GM12878 (cell line): Measurements from ENCODE around the gene PTK6. TPM values are rescaled to one million over a fixed set of nuclear protein-coding genes. Genes with fewer than 3 reads are reported as not detected.

Experiments used
- ATAC-seq: fragments of 200-7000 bp; cut with Tn5 transposase; 3 replicates; pipeline ENCODE4 v1.9.1; 2020; ENCODE audit warnings: mild to moderate bottlenecking, moderate library complexity
- BruUV-seq: library from RNA; stranded (reverse); fragments of 400-500 nt; replicated peaks from 2 replicates; lab custom pipeline; 2021; lab: Mats Ljungman, UMichigan
- CTCF ChIA-PET: fragments of 300-600 bp; sonication (Branson Sonifier 250); formaldehyde crosslinking; extraction: SDS; loops from one replicate; lab custom pipeline; 2021; ENCODE audit warnings: inconsistent platforms; lab: Yijun Ruan, JAX
- POLR2A ChIA-PET: fragments of 350-600 bp; formaldehyde crosslinking; extraction: SDS; loops from one replicate; lab custom pipeline; 2021; ENCODE audit warnings: inconsistent platforms; lab: Charles Lee
- RAD21 ChIA-PET: fragments of 300-600 bp; sonication (Branson Sonifier 250); formaldehyde crosslinking; loops from one replicate; lab custom pipeline; 2023; ENCODE audit warnings: antibody characterized with exemption; ENCODE audit not compliant: unreplicated experiment; lab: Charles Lee
- SMC1A ChIA-PET: fragments of 300-600 bp; sonication (Branson Sonifier 250); formaldehyde crosslinking; loops from one replicate; lab custom pipeline; 2023; ENCODE audit not compliant: unreplicated experiment, uncharacterized antibody; lab: Charles Lee
- DNase-seq: peaks from one replicate; pipeline ENCODE4 v3.0.0-alpha.2; 2011; ENCODE audit warnings: low read depth, low spot score
- FAIRE-seq: peaks from 3 replicates; lab custom pipeline; 2011; peaks lifted over from hg19 to GRCh38; lab: Jason Lieb, UNC
- H2AFZ ChIP-seq: 2 replicates; pipeline ENCODE4 v1.6.0; 2011; ENCODE audit warnings: low read depth, low read length, control low read depth; ENCODE audit not compliant: control insufficient read depth
- H3K27ac ChIP-seq: 2 replicates; pipeline ENCODE4 v1.5.1; 2011; ENCODE audit warnings: control low read depth; ENCODE audit not compliant: control insufficient read depth, insufficient read depth
- H3K27me3 ChIP-seq, 2 experiments: replicated peaks in 1 of 2; 2 replicates each; pipeline versions ENCODE4 v1.6.0 to v1.6.1; 2011; ENCODE audit warnings: low read length in 1 of 2; ENCODE audit not compliant: control insufficient read depth in 2 of 2, insufficient read depth in 2 of 2
- H3K36me3 ChIP-seq, 2 experiments: 2 replicates each; pipeline ENCODE4 v1.5.1; 2011; ENCODE audit warnings: low read length in 1 of 2; ENCODE audit not compliant: control insufficient read depth in 2 of 2, insufficient read depth in 2 of 2
- H3K4me1 ChIP-seq: 2 replicates; pipeline ENCODE4 v1.6.1; 2011; ENCODE audit warnings: mild to moderate bottlenecking, low read length, moderate library complexity, mixed read lengths; ENCODE audit not compliant: control insufficient read depth, insufficient read depth
- H3K4me2 ChIP-seq: 2 replicates; pipeline ENCODE4 v1.6.0; 2011; ENCODE audit warnings: control low read depth; ENCODE audit not compliant: control insufficient read depth, insufficient read depth
- H3K4me3 ChIP-seq: fragments of 200-600 bp; sonication (generic); 2 replicates; pipeline ENCODE4 v1.5.1; 2016
- H3K79me2 ChIP-seq: 2 replicates; pipeline ENCODE4 v1.6.0; 2011; ENCODE audit warnings: low read length; ENCODE audit not compliant: control insufficient read depth, insufficient read depth
- H3K9ac ChIP-seq: 2 replicates; pipeline ENCODE4 v1.8.0; 2011; ENCODE audit warnings: low read length, control low read depth, mixed read lengths; ENCODE audit not compliant: control insufficient read depth, insufficient read depth
- H3K9me3 ChIP-seq: replicated peaks from 3 replicates; pipeline ENCODE4 v1.5.1; 2011; ENCODE audit warnings: mild to moderate bottlenecking, low read length; ENCODE audit not compliant: control insufficient read depth, insufficient read depth
- H4K20me1 ChIP-seq: 2 replicates; pipeline ENCODE4 v1.6.0; 2011; ENCODE audit not compliant: control insufficient read depth, insufficient read depth
- BHLHE40 ChIP-seq, 2 experiments: fragments of 450-650 bp in 1 of 2; IDR thresholded peaks; 2 replicates each; pipeline ENCODE4 v1.6.1; 2011 to 2017; ENCODE audit warnings: low read depth in 2 of 2, borderline replicate concordance in 1 of 2, improper control_type of control experiment in 1 of 2, low read length in 1 of 2, mild to moderate bottlenecking in 1 of 2
- CHD4 ChIP-seq: fragments of 200-600 bp; sonication (generic); IDR thresholded peaks from 2 replicates; pipeline ENCODE4 v1.6.1; 2016; ENCODE audit warnings: mild to moderate bottlenecking
- NBN ChIP-seq: fragments of 450-650 bp; IDR thresholded peaks from 2 replicates; pipeline ENCODE4 v1.6.1; 2016
- NR2F1 ChIP-seq: fragments of 450-650 bp; conservative IDR thresholded peaks from 2 replicates; pipeline ENCODE4 v1.6.1; 2017; ENCODE audit warnings: mild to moderate bottlenecking
- POU2F2 ChIP-seq: IDR thresholded peaks from 3 replicates; pipeline ENCODE4 v1.6.1; 2011; ENCODE audit warnings: low read depth, mild to moderate bottlenecking, low read length, borderline replicate concordance
- SIN3A ChIP-seq: IDR thresholded peaks from 2 replicates; pipeline ENCODE4 v1.6.1; 2012; ENCODE audit warnings: low read depth, low read length, improper control_type of control experiment
- TCF3 ChIP-seq: IDR thresholded peaks from 2 replicates; pipeline ENCODE4 v1.6.1; 2012; ENCODE audit warnings: low read depth, mild to moderate bottlenecking, low read length, borderline replicate concordance; ENCODE audit not compliant: insufficient read depth
- WGBS: methylation state at CpG from one replicate; pipeline ENCODE4 v1.1.6; 2016; ENCODE audit warnings: low lambda C conversion rate; ENCODE audit not compliant: insufficient replicate concordance, insufficient coverage; ENCODE audit errors: missing lambda C conversion rate; 5-methylcytosine and 5-hydroxymethylcytosine counted together
- in situ Hi-C: fragments of 300-500 bp; cut with MboI; formaldehyde crosslinking; loops from 9 replicates; pipeline ENCODE4 v1.14.3; 2018; ENCODE audit warnings: mixed read lengths
- intact Hi-C: fragments of 100-400 bp; cut with micrococcal nuclease; formaldehyde crosslinking; loops from one replicate; pipeline ENCODE4 v1.14.2; 2022; ENCODE audit not compliant: unreplicated experiment
- polyA plus RNA-seq, 11 experiments: library from polyadenylated mRNA; depleted of rRNA in 4 of 11; unstranded in 6 of 11; stranded (reverse) in 5 of 11; fragments of >200 nt; fragmentation: Nextera tagmentation in 4 of 11; fragmentation: Illumina TruSeq in 1 of 11; extraction: Ambion mirVana in 4 of 11; extraction: Trizol in 1 of 11; gene quantifications; 1 replicate in 1 of 11; 2 replicates in 10 of 11; pipeline versions ENCODE4 v1.2.1 to v1.2.3, GENCODE V29; 2011 to 2016; ENCODE audit warnings: inconsistent platforms in 2 of 11, missing spikeins in 2 of 11, low read depth in 1 of 11
- total RNA-seq, 4 experiments: library from RNA; depleted of rRNA in 3 of 4; stranded (reverse); fragments of >200 nt in 3 of 4; fragmentation: Illumina TruSeq in 1 of 4; extraction: Trizol in 1 of 4; gene quantifications; 2 replicates each; pipeline versions ENCODE4 v1.2.1 to v1.2.3, GENCODE V29; 2013 to 2021
- TF ChIP-seq, protein P1 (sequence below): fragments of 450-650 bp; IDR thresholded peaks from 2 replicates; pipeline ENCODE4 v1.6.1; 2017; ENCODE audit warnings: antibody characterized with exemption, mild to moderate bottlenecking, moderate library complexity
- TF ChIP-seq, protein P2 (sequence below), 3 experiments: IDR thresholded peaks in 2 of 3; conservative IDR thresholded peaks in 1 of 3; 2 replicates each; pipeline ENCODE4 v1.5.1; 2011; ENCODE audit warnings: low read depth in 3 of 3, low read length in 3 of 3, mild to moderate bottlenecking in 3 of 3, control low read depth in 2 of 3, moderate library complexity in 2 of 3, inconsistent platforms in 1 of 3, mixed read lengths in 1 of 3; ENCODE audit not compliant: control insufficient read depth in 2 of 3, insufficient read depth in 1 of 3; ENCODE audit errors: extremely low read depth in 1 of 3
- TF ChIP-seq, protein P3 (sequence below): fragments of 450-650 bp; IDR thresholded peaks from 2 replicates; pipeline ENCODE4 v1.6.1; 2016; ENCODE audit warnings: mild to moderate bottlenecking, moderate library complexity, borderline replicate concordance

The PTK6 gene
- total and polyA plus RNA-seq, 10 of the 15 experiments (the other 5 are each of a cell fraction or from before 2014, with no cell fraction given), result 0.02 to 0.21 (median 0.09) TPM; not detected in 3

DNA sequence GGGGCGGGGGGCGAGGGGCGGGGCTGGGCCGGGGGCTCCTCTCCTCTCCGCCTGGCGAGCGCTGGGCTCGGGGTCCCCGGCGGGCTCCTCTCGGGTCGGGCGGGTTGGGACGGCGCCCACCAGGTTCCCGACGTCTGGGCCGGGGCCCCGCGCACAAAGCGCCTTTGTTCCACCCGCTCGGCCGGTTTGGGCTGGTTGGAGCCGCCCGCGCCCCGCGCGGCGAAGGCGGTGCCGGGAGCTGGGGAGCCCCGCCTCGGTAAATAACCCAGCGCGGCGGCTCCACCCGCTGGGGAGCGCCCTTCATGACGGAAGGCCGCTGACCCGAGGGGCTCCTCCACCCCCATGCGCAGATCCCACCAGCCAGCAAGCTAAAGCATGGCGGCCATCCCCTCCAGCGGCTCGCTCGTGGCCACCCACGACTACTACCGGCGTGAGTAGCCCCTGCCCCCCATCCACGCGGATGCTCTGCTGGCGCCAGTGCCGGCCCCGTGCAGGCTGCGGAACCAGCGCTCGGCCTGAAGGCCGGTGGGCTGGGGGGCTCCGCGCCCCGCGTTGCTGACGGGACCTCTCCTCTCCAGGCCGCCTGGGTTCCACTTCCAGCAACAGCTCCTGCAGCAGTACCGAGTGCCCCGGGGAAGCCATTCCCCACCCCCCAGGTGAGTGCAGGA is 16.1 kb downstream of the PTK6 start:
- peak overlapping the region; percentile 58 for H3K27ac ChIP-seq
- WGBS, result 7% methylated on average over 55 of the region's 68 CpGs
- H3K4me2 ChIP-seq, result peak overlapping the region; percentile 99
- RAD21 ChIA-PET, result interaction anchor here (0.6 to 2.4 kb wide), 3 partner anchors 8 to 121 kb away, joined by 5 to 20 read pairs (median 6); partner anchors contain the start of gene PTK6
- H2AFZ ChIP-seq, result no peak overlapping the region
- H3K27me3 ChIP-seq, result no peaks in the 10 kb centered on the region
- intact Hi-C loops (no loop called here), in situ Hi-C loops (no loop called here)
- peaks cover 4% of the 10 kb centered on the region for H3K4me1 ChIP-seq
- no peaks in the 10 kb centered on the region for H4K20me1 ChIP-seq
- BruUV-seq, result TSS peak; percentile 86
- CTCF ChIA-PET, result interaction anchor here (0.6 to 2.1 kb wide), 5 partner anchors 17 to 517 kb away, joined by 3 to 6 read pairs (median 3); partner anchors contain the start of gene RTEL1
- DNase-seq (no peak), FAIRE-seq (no peak), ATAC-seq (peak; percentile 79)
- peaks cover 0 to 2% of the 10 kb centered on the region in 2 experiments; a peak in 1 of 4 replicates for H3K36me3 ChIP-seq
- H3K9ac ChIP-seq, result peak overlapping the region; percentile 80
- POLR2A ChIA-PET, result interaction anchor here (0.6 to 3.8 kb wide), 10 partner anchors 8 to 220 kb away, joined by 3 to 33 read pairs (median 3); partner anchors contain the start of genes HELZ2 and PTK6
- H3K9me3 ChIP-seq, result peaks cover 4% of the 10 kb centered on the region; the same call in 2 of the 3 replicates
- SMC1A ChIA-PET, result interaction anchor here (1.2 kb wide), 1 partner anchor 80 kb away, joined by 7 read pairs; no protein-coding TSS in a partner anchor
- peaks cover 8% of the 10 kb centered on the region for H3K79me2 ChIP-seq
- peak overlapping the region; percentile 86 for H3K4me3 ChIP-seq
- no peak for TF ChIP-seq CHD4
- TF ChIP-seq, protein P1, sequence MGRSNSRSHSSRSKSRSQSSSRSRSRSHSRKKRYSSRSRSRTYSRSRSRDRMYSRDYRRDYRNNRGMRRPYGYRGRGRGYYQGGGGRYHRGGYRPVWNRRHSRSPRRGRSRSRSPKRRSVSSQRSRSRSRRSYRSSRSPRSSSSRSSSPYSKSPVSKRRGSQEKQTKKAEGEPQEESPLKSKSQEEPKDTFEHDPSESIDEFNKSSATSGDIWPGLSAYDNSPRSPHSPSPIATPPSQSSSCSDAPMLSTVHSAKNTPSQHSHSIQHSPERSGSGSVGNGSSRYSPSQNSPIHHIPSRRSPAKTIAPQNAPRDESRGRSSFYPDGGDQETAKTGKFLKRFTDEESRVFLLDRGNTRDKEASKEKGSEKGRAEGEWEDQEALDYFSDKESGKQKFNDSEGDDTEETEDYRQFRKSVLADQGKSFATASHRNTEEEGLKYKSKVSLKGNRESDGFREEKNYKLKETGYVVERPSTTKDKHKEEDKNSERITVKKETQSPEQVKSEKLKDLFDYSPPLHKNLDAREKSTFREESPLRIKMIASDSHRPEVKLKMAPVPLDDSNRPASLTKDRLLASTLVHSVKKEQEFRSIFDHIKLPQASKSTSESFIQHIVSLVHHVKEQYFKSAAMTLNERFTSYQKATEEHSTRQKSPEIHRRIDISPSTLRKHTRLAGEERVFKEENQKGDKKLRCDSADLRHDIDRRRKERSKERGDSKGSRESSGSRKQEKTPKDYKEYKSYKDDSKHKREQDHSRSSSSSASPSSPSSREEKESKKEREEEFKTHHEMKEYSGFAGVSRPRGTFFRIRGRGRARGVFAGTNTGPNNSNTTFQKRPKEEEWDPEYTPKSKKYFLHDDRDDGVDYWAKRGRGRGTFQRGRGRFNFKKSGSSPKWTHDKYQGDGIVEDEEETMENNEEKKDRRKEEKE, result no peak
- peak in 1 of 2 experiments; percentile 11; a peak in 1 of 4 replicates for TF ChIP-seq BHLHE40 (IDR thresholded peaks at IDR 0.05; ENCODE audit: borderline replicate concordance in 1 of 2, low read depth in 2 of 2, low read length in 1 of 2)
- TF ChIP-seq, protein P2, sequence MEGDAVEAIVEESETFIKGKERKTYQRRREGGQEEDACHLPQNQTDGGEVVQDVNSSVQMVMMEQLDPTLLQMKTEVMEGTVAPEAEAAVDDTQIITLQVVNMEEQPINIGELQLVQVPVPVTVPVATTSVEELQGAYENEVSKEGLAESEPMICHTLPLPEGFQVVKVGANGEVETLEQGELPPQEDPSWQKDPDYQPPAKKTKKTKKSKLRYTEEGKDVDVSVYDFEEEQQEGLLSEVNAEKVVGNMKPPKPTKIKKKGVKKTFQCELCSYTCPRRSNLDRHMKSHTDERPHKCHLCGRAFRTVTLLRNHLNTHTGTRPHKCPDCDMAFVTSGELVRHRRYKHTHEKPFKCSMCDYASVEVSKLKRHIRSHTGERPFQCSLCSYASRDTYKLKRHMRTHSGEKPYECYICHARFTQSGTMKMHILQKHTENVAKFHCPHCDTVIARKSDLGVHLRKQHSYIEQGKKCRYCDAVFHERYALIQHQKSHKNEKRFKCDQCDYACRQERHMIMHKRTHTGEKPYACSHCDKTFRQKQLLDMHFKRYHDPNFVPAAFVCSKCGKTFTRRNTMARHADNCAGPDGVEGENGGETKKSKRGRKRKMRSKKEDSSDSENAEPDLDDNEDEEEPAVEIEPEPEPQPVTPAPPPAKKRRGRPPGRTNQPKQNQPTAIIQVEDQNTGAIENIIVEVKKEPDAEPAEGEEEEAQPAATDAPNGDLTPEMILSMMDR (IDR thresholded peaks at IDR 0.05 in 2 of 3, conservative IDR thresholded peaks at IDR 0.05 in 1 of 3; ENCODE audit: control insufficient read depth in 2 of 3, extremely low read depth in 1 of 3, insufficient read depth in 1 of 3, low read depth in 3 of 3, low read length in 3 of 3), result peak in 1 of 3 experiments; percentile 22; a peak in 2 of 6 replicates
- TF ChIP-seq NR2F1, result peak; percentile 42; the same call in 1 of the 2 replicates
- TF ChIP-seq POU2F2, result 0 out of 3 replicates have a peak, but pooled peaks have one; percentile 5
- peak; percentile 22; the same call in 1 of the 2 replicates for TF ChIP-seq SIN3A
- TF ChIP-seq TCF3, result 0 out of 2 replicates have a peak, but pooled peaks have one; percentile 4
- TF ChIP-seq NBN, result 0 out of 2 replicates have a peak, but pooled peaks have one; percentile 39
- TF ChIP-seq, protein P3, sequence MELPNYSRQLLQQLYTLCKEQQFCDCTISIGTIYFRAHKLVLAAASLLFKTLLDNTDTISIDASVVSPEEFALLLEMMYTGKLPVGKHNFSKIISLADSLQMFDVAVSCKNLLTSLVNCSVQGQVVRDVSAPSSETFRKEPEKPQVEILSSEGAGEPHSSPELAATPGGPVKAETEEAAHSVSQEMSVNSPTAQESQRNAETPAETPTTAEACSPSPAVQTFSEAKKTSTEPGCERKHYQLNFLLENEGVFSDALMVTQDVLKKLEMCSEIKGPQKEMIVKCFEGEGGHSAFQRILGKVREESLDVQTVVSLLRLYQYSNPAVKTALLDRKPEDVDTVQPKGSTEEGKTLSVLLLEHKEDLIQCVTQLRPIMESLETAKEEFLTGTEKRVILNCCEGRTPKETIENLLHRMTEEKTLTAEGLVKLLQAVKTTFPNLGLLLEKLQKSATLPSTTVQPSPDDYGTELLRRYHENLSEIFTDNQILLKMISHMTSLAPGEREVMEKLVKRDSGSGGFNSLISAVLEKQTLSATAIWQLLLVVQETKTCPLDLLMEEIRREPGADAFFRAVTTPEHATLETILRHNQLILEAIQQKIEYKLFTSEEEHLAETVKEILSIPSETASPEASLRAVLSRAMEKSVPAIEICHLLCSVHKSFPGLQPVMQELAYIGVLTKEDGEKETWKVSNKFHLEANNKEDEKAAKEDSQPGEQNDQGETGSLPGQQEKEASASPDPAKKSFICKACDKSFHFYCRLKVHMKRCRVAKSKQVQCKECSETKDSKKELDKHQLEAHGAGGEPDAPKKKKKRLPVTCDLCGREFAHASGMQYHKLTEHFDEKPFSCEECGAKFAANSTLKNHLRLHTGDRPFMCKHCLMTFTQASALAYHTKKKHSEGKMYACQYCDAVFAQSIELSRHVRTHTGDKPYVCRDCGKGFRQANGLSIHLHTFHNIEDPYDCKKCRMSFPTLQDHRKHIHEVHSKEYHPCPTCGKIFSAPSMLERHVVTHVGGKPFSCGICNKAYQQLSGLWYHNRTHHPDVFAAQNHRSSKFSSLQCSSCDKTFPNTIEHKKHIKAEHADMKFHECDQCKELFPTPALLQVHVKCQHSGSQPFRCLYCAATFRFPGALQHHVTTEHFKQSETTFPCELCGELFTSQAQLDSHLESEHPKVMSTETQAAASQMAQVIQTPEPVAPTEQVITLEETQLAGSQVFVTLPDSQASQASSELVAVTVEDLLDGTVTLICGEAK, result no peak
